Mesothelial cell of epicardium (in vitro differentiated cells): ENCODE results near the gene LILRB2. TPM values are rescaled to one million over a fixed set of nuclear protein-coding genes. Genes with fewer than 3 reads are reported as not detected.
"Not testable (repeated sequence)": the region's sequence is repeated elsewhere in the genome, so short reads cannot be mapped to it uniquely, and the experiment has no call there.

Experiments
- DNase-seq, 2 experiments: peaks; one replicate each; pipeline ENCODE4 v3.0.0; 2021; ENCODE audit warnings: low spot score in 2 of 2; ENCODE audit not compliant: unreplicated experiment in 2 of 2
- H3K27ac Mint-ChIP-seq: 2 replicates; pipeline ENCODE4 v1.8.0; 2021; ENCODE audit warnings: mixed read lengths
- H3K27me3 Mint-ChIP-seq: 2 replicates; pipeline ENCODE4 v1.8.0; 2021; ENCODE audit warnings: low read depth, mixed read lengths
- H3K36me3 Mint-ChIP-seq: 2 replicates; pipeline ENCODE4 v1.8.0; 2021; ENCODE audit warnings: mixed read lengths
- H3K4me1 Mint-ChIP-seq: 2 replicates; pipeline ENCODE4 v1.8.0; 2021; ENCODE audit warnings: mixed read lengths
- H3K4me3 Mint-ChIP-seq: 2 replicates; pipeline ENCODE4 v1.8.0; 2021; ENCODE audit warnings: mild to moderate bottlenecking, moderate library complexity, mixed read lengths
- H3K9me3 Mint-ChIP-seq: 2 replicates; pipeline ENCODE4 v1.8.0; 2021; ENCODE audit warnings: mixed read lengths
- total RNA-seq: library from RNA; stranded (reverse); gene quantifications from 3 replicates; pipeline ENCODE4 v1.2.1, GENCODE V29; 2021
- TF ChIP-seq, protein P1 (sequence below): fragments of 200-600 bp; sonication (generic); IDR thresholded peaks from one replicate; pipeline ENCODE4 v1.5.0; 2021; ENCODE audit warnings: antibody characterized with exemption; ENCODE audit not compliant: unreplicated experiment

LILRB2 gene
- total RNA-seq, 1 donor from 2014 or later = not detected

DNA sequence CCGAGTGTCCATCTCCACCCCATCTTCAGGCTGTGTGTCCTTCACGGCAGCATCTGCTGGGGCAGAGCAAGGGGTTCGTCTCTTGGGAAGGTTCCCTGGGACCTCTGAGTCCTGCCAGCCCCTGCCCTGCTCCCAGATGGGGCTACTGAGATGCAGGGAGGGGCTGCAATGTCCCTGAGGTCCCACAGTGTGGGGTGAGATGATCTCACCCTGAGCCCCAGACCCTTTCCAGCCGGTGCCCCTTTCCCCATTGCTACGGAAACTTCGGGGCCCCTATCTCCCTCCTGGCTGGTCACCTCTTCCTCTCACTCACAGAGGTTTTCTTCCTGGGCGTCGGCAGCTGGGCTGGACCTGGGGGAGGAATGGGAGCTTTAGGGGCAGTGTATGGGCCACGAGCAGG lies 5.0 kb downstream of the LILRB2 start:
- Mint-ChIP-seq H3K4me3 (no peak overlapping the region), H3K4me1 (no peaks in the 10 kb centered on the region), H3K27ac (no peak overlapping the region), H3K27me3 (peaks cover 69% of the 10 kb centered on the region), H3K36me3 (no peaks in the 10 kb centered on the region), H3K9me3 (no peaks in the 10 kb centered on the region)
- no peak for DNase-seq
- TF ChIP-seq, protein P1, sequence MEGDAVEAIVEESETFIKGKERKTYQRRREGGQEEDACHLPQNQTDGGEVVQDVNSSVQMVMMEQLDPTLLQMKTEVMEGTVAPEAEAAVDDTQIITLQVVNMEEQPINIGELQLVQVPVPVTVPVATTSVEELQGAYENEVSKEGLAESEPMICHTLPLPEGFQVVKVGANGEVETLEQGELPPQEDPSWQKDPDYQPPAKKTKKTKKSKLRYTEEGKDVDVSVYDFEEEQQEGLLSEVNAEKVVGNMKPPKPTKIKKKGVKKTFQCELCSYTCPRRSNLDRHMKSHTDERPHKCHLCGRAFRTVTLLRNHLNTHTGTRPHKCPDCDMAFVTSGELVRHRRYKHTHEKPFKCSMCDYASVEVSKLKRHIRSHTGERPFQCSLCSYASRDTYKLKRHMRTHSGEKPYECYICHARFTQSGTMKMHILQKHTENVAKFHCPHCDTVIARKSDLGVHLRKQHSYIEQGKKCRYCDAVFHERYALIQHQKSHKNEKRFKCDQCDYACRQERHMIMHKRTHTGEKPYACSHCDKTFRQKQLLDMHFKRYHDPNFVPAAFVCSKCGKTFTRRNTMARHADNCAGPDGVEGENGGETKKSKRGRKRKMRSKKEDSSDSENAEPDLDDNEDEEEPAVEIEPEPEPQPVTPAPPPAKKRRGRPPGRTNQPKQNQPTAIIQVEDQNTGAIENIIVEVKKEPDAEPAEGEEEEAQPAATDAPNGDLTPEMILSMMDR = no peak

DNA sequence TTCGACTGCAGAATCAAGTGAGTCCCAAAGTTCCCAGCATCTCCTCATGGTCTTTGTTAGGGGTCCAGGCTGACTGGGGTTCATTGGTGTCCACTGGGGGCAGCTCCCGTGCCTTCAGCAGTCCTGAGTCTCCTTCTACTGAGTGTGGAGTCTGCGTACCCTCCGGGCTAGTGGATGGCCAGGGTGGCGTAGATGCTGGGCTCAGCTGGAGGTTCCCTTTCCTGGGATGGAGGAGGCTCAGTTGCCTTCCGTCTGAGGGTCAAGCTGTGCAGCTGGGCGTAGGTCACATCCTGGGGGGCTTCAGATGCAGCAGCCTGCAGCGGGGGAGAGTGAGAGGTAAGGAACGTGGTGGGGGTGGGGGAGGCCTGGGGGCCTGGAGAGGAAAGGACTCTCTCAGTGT lies 6.4 kb downstream of the LILRB2 start:
- not testable (repeated sequence) for H3K4me3 Mint-ChIP-seq, H3K4me1 Mint-ChIP-seq, H3K36me3 Mint-ChIP-seq, H3K27ac Mint-ChIP-seq, DNase-seq, H3K9me3 Mint-ChIP-seq
- H3K27me3 Mint-ChIP-seq = peaks cover 65% of the 10 kb centered on the region

DNA sequence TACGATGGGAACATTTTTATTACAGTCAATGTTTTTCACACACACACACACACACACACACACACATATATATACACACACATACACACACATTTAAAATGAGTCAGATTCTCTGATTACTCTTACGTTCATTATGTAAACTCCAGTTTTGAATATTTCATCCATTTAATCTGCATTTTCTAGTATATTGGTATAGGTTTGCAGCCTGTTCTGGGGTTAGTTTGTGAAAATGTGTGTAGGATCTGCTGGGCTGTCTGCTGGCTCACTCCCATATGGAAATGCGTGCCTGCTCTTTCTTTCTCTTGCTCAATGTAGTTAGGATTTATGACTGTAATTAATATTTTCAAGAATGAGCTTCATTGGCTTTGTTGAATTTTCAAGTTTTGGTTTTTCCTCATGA lies 7.1 kb downstream of the LILRB2 start:
- TF ChIP-seq, protein P1 = no peak
- no peak overlapping the region for H3K4me3 Mint-ChIP-seq
- no peak overlapping the region for H3K27ac Mint-ChIP-seq
- no peaks in the 10 kb centered on the region for H3K36me3 Mint-ChIP-seq
- H3K4me1 Mint-ChIP-seq = no peaks in the 10 kb centered on the region
- peaks cover 61% of the 10 kb centered on the region for H3K27me3 Mint-ChIP-seq
- H3K9me3 Mint-ChIP-seq = no peaks in the 10 kb centered on the region
- no peak for DNase-seq

GRCh38 chr19:54272181-54272580 lies 8.7 kb downstream of the LILRB2 start:
- not testable (repeated sequence) for H3K4me3 Mint-ChIP-seq, H3K4me1 Mint-ChIP-seq, H3K36me3 Mint-ChIP-seq, H3K9me3 Mint-ChIP-seq, H3K27ac Mint-ChIP-seq, DNase-seq
- peaks cover 66% of the 10 kb centered on the region for H3K27me3 Mint-ChIP-seq

GRCh38 chr19:54271587-54271986 lies 9.3 kb downstream of the LILRB2 start:
- H3K27ac Mint-ChIP-seq, H3K9me3 Mint-ChIP-seq, H3K4me3 Mint-ChIP-seq, H3K36me3 Mint-ChIP-seq, DNase-seq, H3K4me1 Mint-ChIP-seq: not testable (repeated sequence)
- peaks cover 68% of the 10 kb centered on the region for H3K27me3 Mint-ChIP-seq

GRCh38 chr19:54271106-54271505 lies 9.8 kb downstream of the LILRB2 start:
- Mint-ChIP-seq H3K27me3 (peaks cover 64% of the 10 kb centered on the region), H3K4me3 (no peak overlapping the region), H3K9me3 (no peaks in the 10 kb centered on the region), H3K4me1 (no peaks in the 10 kb centered on the region), H3K27ac (no peak overlapping the region), H3K36me3 (no peaks in the 10 kb centered on the region)
- TF ChIP-seq, protein P1 = no peak
- no peak for DNase-seq

- DNase-seq = no peak
- Mint-ChIP-seq H3K27ac (no peak overlapping the region), H3K4me3 (no peak overlapping the region), H3K9me3 (no peaks in the 10 kb centered on the region), H3K4me1 (no peaks in the 10 kb centered on the region), H3K27me3 (peaks cover 60% of the 10 kb centered on the region), H3K36me3 (no peaks in the 10 kb centered on the region)
- TF ChIP-seq, protein P1 = no peak
Measured at GRCh38 chr19:54268936-54269335, 12.0 kb downstream of the LILRB2 start.
